Central memory CD4-positive, alpha-beta T cell (primary cell): ENCODE data around the gene SPTBN4.
"Not testable (repeated sequence)": the region's sequence is repeated elsewhere in the genome, so short reads cannot be mapped to it uniquely, and the experiment has no call there.

Experiments
- DNase-seq: peaks from one replicate; pipeline ENCODE4 v3.0.0; 2022

SPTBN4 gene

GRCh38 chr19:40621966-40622772 is 155.4 kb downstream of the SPTBN4 start:
- no peak for DNase-seq

- DNase-seq: no peak
Observed at GRCh38 chr19:40622773-40623075, 155.9 kb downstream of the SPTBN4 start.

GRCh38 chr19:40623403-40624251 is 156.8 kb downstream of the SPTBN4 start:
- no peak for DNase-seq

- DNase-seq: not testable (repeated sequence)
Observed at GRCh38 chr19:40624369-40625153, 157.8 kb downstream of the SPTBN4 start.

- DNase-seq: no peak
Observed at GRCh38 chr19:40625406-40626120, 158.8 kb downstream of the SPTBN4 start.
